Germinal center (tissue), 1 donor: ENCODE results near the gene SEPTIN1.
"Not testable (repeated sequence)": the region's sequence is repeated elsewhere in the genome, so short reads cannot be mapped to it uniquely, and the experiment has no call there.

Experiments
- DNase-seq: peaks from one replicate; pipeline ENCODE4 v3.0.0; 2012; ENCODE audit warnings: mixed read lengths, low spot score

Gene SEPTIN1

DNA sequence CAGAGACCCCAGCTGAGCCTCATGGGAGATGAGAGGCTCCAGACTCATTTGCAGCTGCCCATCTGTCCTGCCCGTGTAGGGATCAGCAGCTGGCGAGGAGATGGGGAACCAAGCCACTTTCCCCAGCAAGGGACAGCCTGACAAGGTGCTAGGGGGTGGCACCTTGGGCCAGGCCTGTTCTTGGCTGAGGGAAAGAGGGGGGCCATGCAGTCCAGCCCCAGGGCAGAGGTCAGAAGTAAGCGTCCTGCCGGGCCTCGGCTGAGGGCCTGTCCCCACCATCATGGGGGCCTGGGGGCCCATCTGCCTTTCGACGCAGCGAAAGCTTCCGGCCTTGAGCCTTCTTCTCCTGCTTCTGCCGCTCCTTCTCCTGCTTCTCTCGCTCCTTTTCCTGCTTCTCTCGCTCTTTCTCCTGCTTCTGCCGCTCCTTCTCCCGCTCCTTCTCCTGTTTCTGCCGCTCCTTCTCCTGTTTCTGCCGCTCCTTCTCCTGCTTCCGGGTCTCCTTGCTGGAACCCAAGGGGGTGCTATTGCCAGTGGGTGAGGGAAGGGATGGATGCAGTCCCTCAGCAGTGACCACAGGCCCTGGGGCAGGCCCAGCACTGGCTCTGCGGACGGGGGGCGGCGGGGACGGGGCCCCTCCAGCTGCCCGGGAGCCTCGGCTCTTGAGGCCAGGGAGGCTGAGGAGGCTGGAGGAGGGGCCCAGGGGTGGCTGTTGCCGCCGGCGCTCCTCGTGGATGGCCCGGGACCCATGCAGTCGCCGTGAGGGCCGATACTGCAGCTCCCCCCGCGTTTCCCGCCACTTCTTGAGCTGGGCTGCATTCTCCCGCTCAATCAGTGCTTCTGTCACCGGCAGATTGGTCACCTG, 24.4 kb downstream of the SEPTIN1 start:
- no peak for DNase-seq

DNA sequence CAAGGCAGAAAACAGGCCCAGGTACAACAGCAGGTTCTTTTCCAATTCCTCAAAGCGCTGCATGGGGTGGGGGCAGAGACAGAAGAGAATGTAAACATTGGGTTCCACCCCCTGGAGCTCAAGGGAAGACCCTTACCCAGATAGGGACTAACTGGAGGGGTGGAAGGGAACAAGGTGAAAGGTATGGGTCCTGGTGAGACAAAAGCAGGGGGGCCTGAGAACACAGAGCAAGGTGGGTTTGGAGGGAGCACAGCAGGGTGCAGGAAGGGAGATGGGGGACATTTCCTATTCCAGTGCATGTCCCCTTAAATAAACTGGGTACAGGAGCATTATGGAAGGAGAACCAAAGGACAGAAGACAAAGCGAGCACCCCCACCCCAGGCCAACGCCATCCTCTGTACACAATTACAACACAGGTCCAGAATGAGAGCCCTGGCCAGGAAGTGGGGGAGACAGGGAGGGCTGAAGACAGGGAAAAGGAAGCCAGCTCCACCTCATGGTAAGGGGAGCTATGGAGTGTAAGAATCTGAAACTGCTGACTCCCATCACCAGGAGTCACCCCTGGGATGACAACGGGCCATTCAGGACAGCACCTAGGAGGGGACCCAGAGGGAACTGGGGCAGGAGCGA, 25.2 kb downstream of the SEPTIN1 start:
- DNase-seq: no peak

DNA sequence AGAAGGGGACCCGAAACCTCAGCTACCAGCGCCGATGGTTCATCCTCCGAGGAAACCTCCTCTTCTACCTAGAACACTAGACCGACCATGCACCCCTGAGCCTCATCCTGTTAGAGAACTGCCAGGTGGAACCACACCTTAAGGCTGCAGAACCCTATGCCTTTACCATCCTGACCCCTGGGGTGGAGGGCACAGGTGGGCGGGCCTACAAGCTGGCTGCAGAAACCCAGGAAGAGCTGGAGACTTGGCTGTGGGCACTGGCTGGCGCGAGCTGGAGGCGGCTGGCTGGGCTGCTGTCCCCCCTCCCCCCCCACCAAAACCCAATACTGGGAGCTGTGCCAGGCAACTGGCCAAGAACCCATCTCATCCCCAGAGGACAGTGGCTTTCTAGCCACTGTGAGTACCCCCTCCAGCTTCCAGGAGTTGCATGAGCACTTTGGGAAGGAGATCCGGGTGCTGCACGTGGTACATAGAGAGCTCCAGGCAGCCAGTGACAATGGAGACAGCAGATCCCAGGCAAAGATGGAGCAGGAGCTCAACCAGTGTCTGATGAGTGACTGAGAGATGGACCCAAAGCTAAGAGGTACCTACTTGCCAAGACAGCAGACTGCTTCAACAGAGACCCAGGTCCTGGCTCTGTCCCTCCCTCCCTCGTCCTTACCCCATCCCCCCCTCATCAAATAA, 25.8 kb downstream of the SEPTIN1 start:
- DNase-seq: no peak

DNA sequence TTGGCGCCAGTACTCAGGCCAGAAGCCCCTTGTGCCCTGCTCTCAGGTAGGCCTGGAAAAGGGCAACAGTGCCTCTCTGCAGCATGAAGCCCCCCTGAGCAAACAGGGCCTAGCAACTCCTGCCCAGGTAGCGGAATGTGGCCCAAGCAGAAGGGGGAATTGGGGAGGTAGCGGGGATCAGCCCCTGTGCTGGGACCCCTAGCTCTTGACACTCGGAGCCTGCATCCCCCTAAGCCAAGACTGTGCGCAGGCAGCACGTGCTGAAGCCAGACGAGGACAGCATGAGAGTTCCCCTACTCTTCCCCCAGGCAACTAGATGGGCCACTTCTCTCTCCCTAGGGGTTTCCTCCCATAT, 26.4 kb downstream of the SEPTIN1 start:
- no peak for DNase-seq

DNA sequence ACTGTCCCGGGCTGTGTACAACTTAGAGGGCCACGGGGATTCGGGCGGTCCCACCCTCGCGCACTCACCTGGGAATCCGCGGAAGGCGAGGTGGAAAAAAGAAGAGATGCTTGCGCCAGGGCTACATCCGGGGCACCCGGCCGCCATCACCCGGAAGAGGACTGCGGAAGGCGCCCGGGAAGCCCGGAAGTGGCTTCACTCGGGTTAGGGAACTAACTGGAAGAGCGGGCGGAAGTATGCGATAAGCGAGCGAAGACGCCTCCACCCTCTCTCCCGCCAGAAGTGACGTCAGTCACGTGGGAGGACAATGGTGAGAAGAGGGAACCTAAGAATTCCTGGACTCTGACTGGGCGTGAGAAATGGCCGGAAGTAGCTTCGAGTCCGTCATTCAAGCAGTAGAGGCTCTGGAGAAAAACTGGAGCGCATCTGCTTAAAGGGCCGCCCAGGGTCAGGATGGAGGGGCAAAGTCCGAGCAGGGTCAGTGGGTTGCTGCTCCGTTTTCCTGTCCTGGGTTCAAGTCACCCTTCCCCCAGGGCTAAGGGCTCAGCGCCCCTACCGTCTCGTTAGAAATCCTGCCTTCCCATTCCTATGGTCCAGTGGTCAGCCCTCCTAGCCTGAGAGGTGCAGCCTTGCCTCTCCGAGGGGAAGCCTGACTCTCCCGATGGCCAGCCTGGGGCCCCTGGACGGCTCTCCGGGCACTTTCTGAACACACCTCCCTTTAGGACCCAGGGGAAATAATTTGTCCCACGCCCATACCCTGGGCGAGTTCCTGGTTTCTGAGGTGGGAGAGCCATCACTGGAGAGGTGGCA, 27.0 kb downstream of the SEPTIN1 start, which contains the start of gene CD2BP2:
TSS of gene CD2BP2 (minus strand) at position 165 of the 810 bp plus-strand sequence. CDS start 627 bp downstream, outside the sequence.
- DNase-seq: peak; percentile 86

DNA sequence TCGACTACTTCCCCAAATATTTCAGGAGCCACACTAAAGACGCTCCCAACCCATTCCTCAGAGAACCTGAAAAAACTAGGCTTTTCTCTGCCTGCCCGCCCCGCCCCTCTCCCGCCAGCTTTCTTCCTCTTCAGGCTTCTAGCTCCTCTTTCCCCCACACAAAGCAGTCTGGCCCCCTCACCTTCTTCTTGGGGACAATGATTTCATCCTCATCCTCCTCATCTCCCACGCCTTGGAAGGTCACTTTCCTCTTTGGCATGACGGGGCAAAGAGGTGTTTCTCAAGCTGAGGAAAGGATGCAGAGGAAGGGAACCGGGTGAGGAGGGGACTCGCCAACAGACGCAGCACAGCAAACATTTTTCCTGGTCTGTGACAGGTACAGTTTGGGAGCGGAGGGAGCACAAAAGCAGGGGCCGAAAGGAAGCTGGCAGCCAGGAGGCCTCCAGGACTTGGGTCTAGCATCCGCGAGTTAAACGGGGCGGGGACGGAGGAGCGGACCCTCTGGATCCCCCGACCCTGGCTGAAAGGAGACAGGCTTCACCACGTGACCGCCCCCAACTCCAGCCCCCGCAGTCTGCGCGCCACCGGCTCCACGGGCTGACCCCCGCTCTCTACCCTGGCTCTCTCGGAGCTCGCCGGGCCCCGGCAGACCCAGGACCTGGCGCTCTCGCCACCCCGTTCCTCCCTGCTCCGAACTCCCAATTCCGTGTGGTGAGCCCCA, 27.8 kb downstream of the SEPTIN1 start:
- DNase-seq: no peak

DNA sequence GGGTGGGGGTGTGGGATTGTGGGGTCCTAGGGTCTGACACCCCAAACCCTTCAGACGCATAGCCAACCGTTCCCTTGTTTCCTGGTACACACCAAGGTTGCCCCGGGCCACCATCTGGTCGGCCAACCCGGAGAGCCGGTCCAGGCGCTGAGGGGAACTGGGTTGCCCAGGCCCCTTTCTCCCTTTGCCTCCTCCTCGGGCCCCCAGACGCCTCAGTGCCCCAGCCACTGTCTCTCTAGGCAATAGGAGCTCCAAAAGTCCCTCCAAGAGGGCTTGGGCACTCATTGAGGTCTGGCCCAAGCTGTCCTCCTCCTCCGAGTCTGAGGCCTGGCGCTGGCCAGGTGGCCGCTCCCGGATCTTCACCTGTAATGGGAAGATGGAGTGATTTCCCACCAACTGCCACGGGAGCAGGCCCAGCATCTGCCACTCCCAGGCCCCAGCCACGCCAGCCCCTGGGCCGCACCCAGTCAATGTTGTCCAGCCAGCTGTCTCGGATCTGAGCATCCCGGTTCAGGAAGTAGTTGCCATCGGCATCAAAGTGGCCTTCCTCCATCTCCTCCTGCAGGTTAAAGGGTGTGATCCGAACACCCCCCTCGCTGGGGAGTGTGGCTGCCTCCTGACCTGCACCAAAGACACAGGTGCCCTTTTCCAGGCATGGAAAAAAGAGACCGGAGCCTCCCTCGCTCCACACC, 28.8 kb downstream of the SEPTIN1 start:
- no peak for DNase-seq

DNA sequence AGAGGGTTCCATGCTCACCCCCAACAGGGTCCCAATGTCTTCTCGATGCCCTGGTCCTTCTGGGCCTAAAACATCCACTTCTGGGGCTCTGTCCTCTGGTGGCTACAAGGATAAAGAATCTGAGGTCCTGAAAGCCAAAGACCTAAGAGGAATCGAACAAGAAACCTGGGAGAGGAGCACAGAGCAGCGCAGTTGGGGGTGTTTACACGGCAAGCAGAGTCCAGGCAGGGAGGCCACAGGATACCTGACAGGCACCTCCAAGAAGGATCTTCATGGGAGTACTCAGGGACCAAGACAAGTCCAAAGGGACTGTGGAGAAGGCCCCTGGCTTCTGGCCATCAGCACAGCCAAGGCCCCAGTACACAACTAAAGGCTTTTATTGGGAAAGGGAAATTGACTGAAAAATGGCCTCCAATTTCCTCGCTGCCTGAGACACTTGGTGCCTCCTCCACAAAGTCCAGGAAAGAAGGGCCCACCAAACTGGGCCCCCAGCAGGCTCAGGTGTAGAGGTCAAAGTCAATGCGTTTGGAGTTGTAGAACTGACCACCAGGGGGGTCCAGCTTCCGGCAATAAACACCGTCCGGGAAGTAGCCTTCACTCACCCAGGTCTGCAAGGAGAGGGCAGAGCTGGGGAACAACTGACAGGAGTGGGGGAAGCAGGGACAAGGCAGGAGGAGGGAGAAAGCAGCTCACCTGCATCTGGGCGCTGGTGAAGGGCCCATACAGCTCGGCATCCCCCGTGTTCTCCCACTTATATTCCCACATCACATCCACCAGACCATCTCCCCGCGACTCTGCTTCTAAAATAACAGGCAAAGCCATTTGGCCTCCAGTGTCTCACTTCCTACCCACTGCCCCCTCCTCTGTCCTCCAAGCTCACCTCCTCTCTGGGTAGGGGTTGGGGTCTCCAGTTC, 29.6 kb downstream of the SEPTIN1 start:
- no peak for DNase-seq

DNA sequence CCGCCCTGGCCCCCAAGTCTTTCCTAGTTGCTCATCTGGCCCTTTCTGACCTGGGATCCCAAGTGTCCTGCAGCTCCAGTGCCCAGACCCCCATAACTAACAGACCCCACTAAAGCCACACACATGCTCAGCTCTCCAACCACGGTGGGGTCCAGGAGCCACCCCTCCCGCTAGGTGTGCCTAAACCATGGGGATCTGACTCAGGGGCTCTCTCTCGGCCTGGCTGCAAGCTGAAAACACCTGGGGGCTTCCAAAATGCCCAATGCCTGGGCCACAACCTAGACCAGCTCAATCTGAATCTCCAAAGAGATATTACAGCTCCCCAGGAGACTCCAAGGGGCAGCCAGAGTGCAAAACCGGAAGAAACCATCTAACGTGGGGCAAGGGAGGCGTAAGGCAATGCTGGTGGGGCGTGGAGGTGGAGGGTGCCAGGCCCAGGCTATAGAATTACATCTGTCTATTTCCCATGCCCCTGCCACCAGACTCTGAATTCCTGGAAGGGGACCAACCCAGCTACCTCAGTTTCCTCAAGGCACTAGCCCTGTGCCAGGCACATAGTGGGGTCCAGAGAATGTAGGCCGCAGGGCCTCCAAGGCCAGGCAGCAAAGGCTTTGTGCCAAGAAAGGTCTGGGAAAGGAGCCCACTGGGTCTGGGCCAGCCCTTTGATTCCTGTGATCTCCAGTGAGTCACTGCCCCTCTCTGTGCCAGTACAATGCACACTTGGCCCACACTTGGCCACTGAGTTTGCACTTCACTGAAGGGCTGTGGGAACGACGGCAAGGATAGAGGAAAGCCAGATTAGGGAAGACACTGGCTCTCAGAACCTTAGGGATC, 30.6 kb downstream of the SEPTIN1 start:
- DNase-seq: no peak

DNA sequence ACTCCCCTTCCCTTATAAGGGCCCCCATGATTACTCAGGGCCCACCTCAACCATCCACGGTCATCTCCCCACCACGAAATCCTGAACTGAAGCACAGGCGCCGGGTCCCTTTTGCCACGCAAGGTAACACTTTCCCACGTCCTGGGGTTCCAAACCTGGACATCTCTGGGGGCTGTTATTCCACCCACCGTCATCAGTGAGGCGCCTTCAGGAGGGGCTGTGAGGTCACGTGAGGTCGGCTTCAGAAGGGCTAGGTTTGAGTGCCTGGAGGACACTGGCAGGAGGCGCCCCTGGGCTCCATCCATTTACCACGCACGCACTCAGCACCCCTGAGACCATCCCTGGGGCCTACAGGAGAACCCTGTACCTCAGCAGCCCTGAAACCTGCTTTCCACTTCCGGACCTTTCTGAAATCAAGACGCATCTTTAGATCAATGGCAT, 31.3 kb downstream of the SEPTIN1 start:
- no peak for DNase-seq

DNA sequence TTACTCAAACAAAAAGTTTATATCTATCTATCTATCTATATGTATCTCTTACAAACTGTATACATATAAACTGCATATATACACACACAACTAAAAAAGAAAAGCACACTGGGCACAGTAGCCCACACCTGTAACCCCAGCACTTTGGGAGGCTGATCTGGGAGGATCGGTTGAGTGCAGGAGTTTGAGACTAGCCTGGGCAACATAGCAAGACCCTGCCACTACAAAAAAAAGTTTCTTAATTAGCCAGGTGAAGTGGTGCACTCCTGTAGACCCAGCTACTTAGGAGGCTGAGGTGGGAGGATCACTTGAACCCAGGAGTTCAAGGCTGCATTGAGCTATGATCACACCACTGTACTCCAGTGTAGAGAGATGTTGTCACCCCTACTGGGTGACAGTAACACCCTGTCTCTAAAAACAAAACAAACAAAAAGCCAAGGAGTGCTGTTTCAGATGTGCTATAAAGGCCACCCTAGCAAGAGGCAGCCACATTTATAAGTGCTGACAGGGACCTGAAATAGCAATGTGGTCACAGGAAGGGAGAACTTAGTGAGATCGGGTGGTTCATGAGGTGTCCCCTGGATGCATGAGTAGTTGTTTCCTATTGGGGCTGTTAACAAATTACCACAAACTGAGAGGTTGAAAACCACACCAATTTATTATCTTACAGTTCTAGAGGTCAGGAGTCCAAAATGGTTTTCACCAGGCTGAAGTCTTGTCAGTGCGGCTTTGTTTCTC, 32.1 kb downstream of the SEPTIN1 start:
- DNase-seq: peak; percentile 56

DNA sequence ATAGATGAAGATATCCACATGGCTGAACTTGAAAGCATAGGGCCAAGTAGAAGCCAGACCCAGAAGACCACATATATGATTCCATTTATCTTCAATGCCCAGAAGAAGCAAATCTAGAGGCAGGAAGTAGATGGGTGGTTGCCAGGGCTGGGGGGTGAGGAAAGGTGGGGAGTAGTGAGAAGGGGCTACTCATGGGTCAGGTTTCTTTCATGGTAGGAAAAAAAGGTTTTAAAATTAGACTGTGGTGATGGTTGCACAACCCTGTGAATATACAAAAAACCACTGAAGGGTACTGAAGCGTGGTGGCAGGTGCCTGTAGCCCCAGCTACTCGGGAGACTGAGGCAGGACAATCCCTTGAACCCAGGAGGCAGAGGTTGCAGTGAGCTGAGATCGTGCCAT, 32.7 kb downstream of the SEPTIN1 start:
- DNase-seq: peak; percentile 45

DNA sequence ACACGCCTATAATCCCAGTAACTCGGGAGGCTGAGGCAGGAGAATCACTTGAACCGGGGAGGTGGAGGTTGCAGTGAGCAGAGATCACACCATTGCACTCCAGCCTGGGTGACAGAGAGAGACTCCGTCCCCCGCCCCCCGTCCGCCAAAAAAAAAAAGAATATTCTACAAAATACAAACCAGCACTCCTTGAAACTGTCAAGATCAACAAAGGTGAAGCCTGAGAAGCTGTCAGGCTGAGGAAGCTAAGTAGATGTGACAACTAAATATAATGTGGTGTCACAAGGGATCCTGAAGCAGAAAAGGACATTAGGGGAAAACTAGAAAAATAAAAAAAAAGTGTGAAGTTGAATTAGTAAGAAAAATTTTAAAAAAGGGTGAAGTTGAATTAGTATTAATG, 33.4 kb downstream of the SEPTIN1 start:
- DNase-seq: no peak

DNA sequence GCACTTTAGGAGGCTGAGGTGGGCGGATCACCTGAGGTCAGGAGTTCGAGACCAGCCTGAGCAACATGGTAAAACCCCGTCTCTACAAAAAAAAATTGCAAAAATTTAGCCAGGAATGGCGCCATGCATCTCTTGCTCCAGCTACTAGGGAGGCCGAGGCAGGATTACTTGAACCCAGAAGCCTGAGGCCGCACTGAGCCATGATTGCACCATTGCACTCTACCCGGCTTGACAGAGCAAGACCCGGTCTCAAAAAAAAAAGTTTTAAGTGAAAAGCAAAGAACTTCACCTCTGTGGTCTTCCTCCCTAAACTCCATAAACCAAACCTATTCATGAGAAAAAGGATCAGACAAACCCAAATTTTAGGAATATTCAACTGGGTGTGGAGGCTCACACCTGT, 34.2 kb downstream of the SEPTIN1 start:
- DNase-seq: no peak

DNA sequence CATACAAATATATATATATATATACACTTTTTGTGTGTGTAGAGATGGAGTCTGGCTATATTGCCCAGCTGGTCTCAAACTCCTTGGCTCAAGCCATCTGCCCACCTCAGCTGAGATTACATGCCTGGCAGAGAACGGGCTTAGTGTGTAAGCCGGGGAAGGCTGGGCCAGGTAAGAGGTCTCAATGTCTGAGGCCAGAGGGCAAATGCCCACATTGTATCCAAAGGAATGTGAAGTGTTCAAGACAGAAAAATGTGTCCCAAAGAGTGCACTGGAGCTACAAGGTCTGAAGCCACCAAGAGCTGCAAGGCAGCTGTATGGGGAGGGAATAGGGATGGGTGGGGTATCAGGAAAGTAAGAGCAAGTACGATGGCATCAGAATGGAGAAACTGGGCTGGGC, 36.1 kb downstream of the SEPTIN1 start:
- DNase-seq: no peak

DNA sequence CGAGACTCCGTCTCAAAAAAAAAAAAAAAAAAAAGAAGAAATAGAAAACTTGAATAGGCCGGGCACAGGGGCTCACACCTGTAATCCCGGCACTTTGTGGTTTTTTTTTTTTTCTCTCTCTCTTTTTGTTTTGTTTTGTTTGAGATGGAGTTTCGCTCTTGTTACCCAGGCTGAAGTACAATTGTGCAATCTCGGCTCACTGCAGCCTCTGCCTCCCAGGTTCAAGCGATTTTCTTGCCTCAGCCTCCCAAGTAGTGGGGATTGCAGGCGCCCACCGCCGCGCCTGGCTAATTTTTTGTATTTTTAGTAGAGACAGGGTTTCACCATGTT, 38.9 kb downstream of the SEPTIN1 start:
- DNase-seq: not testable (repeated sequence)

DNA sequence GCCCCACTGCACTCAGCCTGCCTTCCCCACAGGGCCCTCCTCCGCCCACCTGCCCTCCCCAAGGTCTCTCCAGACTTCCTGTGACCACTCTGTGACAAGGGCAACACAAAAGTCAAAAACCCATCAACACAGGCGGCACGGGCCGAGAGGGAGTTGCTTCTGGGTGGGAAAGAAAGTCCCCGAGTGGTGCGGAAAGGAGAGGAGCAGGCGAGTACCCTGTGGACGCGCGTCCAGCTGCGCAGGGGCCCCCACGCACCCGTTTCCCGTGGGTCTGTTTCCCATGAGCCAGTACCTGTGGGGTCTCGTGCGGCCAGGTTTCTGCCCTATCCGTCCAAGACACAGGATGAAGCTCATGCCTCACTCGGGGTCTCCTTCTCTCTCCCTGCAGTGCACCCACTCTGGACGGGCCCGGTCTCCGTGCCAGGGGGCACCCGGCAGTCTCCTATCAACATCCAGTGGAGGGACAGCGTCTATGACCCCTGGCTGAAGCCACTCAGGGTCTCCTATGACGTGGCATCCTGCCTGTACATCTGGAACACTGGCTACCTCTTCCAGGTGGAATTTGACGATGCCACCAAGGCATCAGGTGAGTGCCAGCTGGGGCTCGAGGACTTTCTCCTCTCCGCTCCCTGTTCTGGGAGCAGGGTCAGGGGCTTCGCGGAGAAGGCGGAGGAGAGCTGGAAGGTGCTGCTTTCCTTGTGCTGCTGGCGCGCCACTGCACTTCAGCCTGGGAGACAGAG, 39.4 kb downstream of the SEPTIN1 start:
- no peak for DNase-seq
